ENCODE measurements around the gene STUM. TPM values are rescaled to one million over a fixed set of nuclear protein-coding genes. Genes with fewer than 3 reads are reported as not detected.

The STUM gene
- total RNA-seq, 1 experiment from 2014 or later = 0.37 TPM

DNA sequence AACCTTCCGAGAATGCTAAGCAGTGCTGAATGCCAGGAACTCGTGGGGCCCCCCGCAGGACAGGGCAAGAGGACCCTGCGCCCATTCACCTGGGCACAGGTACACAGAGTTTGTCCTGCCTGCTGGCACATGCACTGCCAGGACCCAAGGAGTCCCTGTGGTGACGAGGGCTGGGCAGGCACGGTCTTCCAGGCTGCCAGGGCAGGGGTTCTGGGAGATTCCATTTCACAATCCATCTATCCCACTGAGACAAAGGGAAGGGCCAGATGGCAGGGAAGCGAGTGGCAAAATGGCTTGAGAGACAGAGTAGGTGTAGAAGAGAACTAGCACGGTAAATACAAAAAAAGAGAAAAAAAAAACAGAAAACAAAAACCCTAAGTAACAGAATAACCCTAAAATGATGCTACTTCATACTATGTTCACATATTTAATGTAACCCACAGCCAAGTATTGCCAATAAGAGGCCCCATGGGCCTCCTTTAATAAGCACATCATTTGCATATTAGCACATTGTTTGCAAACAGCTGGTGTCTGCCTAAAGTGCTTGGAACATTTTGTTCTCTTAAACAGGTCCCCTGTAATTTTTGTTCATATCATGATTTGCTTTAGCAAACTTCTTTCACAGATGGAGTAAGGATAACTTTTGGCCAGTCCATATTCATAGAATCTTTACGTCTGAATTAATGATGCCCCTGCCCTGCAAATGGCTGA, 83.8 kb downstream of the STUM start:
- intact Hi-C loops (cut with micrococcal nuclease) = no loop called here
- CTCF ChIA-PET = interaction anchor here (0.6 to 16.7 kb wide), 21 partner anchors 7 to 805 kb away, joined by 3 to 342 read pairs (median 9); no protein-coding TSS in a partner anchor
- no peak for DNase-seq (ENCODE audit: unreplicated experiment)
- no peaks in the 10 kb centered on the region for H3K36me3 Mint-ChIP-seq (ENCODE audit: insufficient read depth, unreplicated experiment)
- TF ChIP-seq, protein P1, sequence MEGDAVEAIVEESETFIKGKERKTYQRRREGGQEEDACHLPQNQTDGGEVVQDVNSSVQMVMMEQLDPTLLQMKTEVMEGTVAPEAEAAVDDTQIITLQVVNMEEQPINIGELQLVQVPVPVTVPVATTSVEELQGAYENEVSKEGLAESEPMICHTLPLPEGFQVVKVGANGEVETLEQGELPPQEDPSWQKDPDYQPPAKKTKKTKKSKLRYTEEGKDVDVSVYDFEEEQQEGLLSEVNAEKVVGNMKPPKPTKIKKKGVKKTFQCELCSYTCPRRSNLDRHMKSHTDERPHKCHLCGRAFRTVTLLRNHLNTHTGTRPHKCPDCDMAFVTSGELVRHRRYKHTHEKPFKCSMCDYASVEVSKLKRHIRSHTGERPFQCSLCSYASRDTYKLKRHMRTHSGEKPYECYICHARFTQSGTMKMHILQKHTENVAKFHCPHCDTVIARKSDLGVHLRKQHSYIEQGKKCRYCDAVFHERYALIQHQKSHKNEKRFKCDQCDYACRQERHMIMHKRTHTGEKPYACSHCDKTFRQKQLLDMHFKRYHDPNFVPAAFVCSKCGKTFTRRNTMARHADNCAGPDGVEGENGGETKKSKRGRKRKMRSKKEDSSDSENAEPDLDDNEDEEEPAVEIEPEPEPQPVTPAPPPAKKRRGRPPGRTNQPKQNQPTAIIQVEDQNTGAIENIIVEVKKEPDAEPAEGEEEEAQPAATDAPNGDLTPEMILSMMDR (IDR thresholded peaks at IDR 0.05; ENCODE audit: unreplicated experiment) = no peak
- no peak overlapping the region for H3K4me3 Mint-ChIP-seq (ENCODE audit: unreplicated experiment)
- H3K27ac Mint-ChIP-seq (ENCODE audit: low read depth, unreplicated experiment) = peak overlapping the region; percentile 29
- no peaks in the 10 kb centered on the region for H3K9me3 Mint-ChIP-seq (ENCODE audit: unreplicated experiment)
- peaks cover 20% of the 10 kb centered on the region for H3K4me1 Mint-ChIP-seq (ENCODE audit: insufficient read depth, unreplicated experiment)
- H3K27me3 Mint-ChIP-seq (ENCODE audit: insufficient read depth, unreplicated experiment) = no peaks in the 10 kb centered on the region
- POLR2A ChIA-PET = interaction anchor here (0.6 to 1.2 kb wide), 4 partner anchors 30 to 189 kb away, joined by 3 to 5 read pairs (median 4); no protein-coding TSS in a partner anchor
- no TSS peak for BruUV-seq (replicated peaks)

DNA sequence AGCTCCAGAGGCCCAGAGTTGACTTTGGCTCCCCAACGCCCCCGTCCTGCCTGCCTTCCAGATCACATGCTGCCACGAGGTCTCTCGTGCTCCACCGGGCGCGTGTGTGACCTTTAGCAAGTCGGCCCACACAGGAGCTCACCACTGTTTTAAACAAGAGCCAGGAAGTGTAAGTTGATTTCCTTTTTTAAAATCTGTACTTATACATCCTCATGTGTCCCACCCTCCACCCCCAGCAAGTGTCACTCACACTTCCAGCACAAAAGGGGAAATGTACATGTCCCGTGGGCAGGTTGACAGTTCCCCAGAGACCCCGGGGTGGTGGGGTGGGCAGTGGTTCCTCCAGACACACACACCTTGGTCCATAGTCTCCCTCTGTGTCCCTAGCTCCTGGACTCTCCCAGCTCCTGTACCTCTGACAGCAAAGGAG, 84.4 kb downstream of the STUM start:
- Mint-ChIP-seq H3K27ac (ENCODE audit: low read depth, unreplicated experiment) (no peak overlapping the region), H3K27me3 (ENCODE audit: insufficient read depth, unreplicated experiment) (no peaks in the 10 kb centered on the region), H3K36me3 (ENCODE audit: insufficient read depth, unreplicated experiment) (no peaks in the 10 kb centered on the region), H3K4me1 (ENCODE audit: insufficient read depth, unreplicated experiment) (peaks cover 20% of the 10 kb centered on the region), H3K9me3 (ENCODE audit: unreplicated experiment) (no peaks in the 10 kb centered on the region), H3K4me3 (ENCODE audit: unreplicated experiment) (no peak overlapping the region)
- TF ChIP-seq, protein P1 (IDR thresholded peaks at IDR 0.05; ENCODE audit: unreplicated experiment) = no peak
- ChIA-PET POLR2A (interaction anchor here (0.9 to 2.8 kb wide), 7 partner anchors 24 to 195 kb away, joined by 3 to 20 read pairs (median 5); no protein-coding TSS in a partner anchor), CTCF (interaction anchor here (0.6 to 16.7 kb wide), 45 partner anchors 8 to 813 kb away, joined by 3 to 342 read pairs (median 4); no protein-coding TSS in a partner anchor)
- no TSS peak for BruUV-seq (replicated peaks)
- intact Hi-C loops (cut with micrococcal nuclease) = no loop called here
- no peak for DNase-seq (ENCODE audit: unreplicated experiment)

DNA sequence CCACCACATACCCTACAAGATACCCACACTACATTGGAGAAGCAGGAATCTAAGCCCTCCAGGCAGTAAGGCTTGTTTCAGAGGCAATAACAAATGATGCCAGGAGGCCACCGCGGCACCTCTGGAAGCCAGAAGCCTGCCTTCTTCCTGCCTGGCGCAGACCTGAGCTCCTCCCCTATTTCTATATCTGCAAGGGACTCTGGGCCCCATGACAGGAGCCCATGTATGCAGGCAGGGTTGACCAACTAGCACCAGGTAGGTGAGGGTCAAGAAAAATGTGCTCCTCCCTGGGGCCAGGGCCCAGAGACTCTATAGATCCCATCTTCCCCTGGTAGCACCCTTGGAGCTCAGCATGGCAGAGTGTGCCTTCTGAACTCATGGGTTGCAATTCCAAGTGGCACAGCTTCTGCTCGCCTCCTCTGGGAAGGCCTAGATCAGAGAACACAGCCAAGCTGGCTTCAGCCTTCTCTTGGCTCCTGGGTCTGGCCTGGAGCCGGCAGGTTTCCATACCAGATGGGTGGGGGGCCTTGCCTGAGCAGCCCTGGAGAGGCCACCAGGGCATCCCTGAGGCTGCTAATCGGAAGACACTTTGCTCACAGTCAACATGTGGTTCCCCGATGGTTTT, 85.1 kb downstream of the STUM start:
- no peaks in the 10 kb centered on the region for H3K36me3 Mint-ChIP-seq (ENCODE audit: insufficient read depth, unreplicated experiment)
- no peaks in the 10 kb centered on the region for H3K9me3 Mint-ChIP-seq (ENCODE audit: unreplicated experiment)
- TF ChIP-seq, protein P1 (IDR thresholded peaks at IDR 0.05; ENCODE audit: unreplicated experiment) = no peak
- DNase-seq (ENCODE audit: unreplicated experiment) = no peak
- CTCF ChIA-PET = interaction anchor here (0.6 to 16.7 kb wide), 61 partner anchors 9 to 813 kb away, joined by 3 to 342 read pairs (median 4); partner anchors contain the start of gene COQ8A
- POLR2A ChIA-PET = interaction anchor here (0.7 to 2.8 kb wide), 7 partner anchors 24 to 194 kb away, joined by 3 to 20 read pairs (median 5); no protein-coding TSS in a partner anchor
- intact Hi-C loops (cut with micrococcal nuclease) = loop anchor here (1.0 to 2.0 kb wide), 6 partner anchors 29 to 804 kb away; no protein-coding TSS in a partner anchor
- no TSS peak for BruUV-seq (replicated peaks)
- H3K4me1 Mint-ChIP-seq (ENCODE audit: insufficient read depth, unreplicated experiment) = peaks cover 20% of the 10 kb centered on the region
- H3K4me3 Mint-ChIP-seq (ENCODE audit: unreplicated experiment) = no peak overlapping the region
- H3K27ac Mint-ChIP-seq (ENCODE audit: low read depth, unreplicated experiment) = no peak overlapping the region
- H3K27me3 Mint-ChIP-seq (ENCODE audit: insufficient read depth, unreplicated experiment) = no peaks in the 10 kb centered on the region

DNA sequence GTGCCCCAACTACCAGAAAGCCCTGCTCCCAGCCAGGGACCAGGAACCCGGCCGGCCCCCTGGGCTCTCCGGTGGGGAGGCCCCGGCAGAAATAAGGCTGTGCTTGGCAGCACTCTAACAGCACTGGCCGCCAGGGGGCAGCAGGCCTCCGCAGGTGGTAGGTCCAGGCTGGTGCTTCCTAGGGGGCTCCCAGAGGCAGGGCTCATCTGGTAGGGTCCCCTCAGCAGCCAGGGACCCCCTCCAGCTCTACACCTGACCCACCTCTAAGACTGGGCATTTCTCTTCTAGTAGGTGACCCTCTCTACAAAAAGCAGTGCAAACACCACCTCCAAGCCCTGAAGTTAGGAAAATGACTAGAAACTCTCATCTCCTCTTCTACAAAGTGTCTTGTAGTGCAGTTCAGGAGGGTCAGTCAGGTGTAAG, 85.6 kb downstream of the STUM start:
- BruUV-seq (replicated peaks) = no TSS peak
- DNase-seq (ENCODE audit: unreplicated experiment) = peak; percentile 82

More for the DNA sequence above, 85.6 kb downstream of the STUM start:
- TF ChIP-seq, protein P1 (IDR thresholded peaks at IDR 0.05; ENCODE audit: unreplicated experiment) = peak; percentile 100
- Mint-ChIP-seq H3K36me3 (ENCODE audit: insufficient read depth, unreplicated experiment) (peaks cover 1% of the 10 kb centered on the region), H3K27me3 (ENCODE audit: insufficient read depth, unreplicated experiment) (no peaks in the 10 kb centered on the region), H3K9me3 (ENCODE audit: unreplicated experiment) (no peaks in the 10 kb centered on the region), H3K4me1 (ENCODE audit: insufficient read depth, unreplicated experiment) (peaks cover 20% of the 10 kb centered on the region), H3K4me3 (ENCODE audit: unreplicated experiment) (no peak overlapping the region), H3K27ac (ENCODE audit: low read depth, unreplicated experiment) (no peak overlapping the region)
- ChIA-PET CTCF (interaction anchor here (0.7 to 16.7 kb wide), 65 partner anchors 9 to 809 kb away, joined by 3 to 342 read pairs (median 4); partner anchors contain the start of gene COQ8A), POLR2A (interaction anchor here (0.7 to 2.8 kb wide), 10 partner anchors 23 to 306 kb away, joined by 3 to 20 read pairs (median 4); partner anchors contain the start of gene COQ8A)
- intact Hi-C loops (cut with micrococcal nuclease) = loop anchor here (1.0 to 2.0 kb wide), 6 partner anchors 29 to 803 kb away; no protein-coding TSS in a partner anchor
